HG03196 (cell line): ENCODE measurements around the gene TRABD2B.

Experiments used
- ATAC-seq: cut with Tn5 transposase; IDR thresholded peaks from one replicate; pipeline ENCODE4 v1.9.1; 2021; ENCODE audit not compliant: unreplicated experiment

TRABD2B gene

DNA sequence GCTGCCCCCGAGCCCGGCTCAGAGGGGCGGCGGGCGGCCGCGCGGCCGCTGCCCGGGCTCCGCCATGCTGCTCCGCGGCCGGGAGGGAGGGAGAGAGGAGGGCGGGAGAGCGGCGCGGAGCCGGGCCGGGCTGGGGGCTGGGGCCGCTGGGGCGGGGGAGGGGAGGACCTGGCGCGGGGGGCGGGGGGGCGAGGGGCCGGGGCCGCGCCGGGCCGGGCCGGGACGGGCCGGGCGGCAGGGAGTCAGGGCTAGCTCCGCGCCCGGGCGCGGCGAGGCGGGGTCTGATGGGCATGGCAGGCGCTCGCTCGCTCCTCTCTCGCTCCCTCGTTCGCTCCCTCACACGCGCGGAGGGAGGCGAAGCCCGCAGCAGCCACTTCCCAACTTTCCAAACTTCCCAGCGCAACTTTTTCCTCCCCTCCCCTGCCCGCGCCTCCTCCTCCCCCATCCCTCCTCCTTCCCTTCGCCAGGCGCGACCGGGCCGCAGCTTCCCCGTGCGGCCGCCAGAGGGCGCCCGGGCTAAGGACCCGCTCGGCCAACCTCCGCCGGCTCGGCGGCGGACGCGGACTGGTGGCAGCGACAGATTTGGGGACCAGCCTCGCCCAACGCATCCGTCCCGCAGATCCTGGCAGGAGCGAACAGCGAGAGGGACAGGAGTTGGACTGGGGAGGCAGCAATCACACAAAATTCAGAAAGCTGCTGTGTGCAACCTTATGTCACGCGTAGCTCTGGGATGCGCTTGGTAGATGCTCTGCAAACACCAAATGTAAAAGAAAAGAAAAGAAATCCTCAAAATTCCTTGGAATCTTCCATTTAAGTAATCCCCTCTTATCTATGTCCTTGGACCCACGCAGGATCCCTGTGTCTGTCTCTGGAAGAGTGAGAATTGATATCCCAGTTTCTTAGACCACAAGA lies at the start of gene TRABD2B:
Gene TRABD2B, minus strand, starts transcription at position 97 of the 912 bp plus-strand sequence.
- ATAC-seq = peak; percentile 89

DNA sequence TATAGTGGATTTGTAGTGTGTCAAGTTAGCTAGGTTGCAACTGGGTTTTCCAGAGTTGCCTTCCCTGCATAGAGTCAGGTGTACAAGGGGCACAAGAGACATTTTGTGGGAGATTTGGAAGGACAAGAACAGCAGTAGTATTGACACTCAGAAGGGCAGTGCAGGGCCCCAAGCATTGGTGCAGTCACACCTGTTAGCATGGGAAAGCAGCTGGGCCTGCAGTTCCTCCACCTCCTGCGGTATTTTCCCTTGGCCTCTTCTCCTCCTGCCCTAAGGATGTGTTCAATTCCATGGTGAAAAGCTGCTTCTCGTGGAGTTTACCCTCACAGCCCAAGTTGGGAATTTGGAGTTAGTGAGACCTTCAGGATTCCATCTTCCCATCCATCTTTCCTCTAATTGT lies 47.1 kb upstream of the TRABD2B start:
- no peak for ATAC-seq

DNA sequence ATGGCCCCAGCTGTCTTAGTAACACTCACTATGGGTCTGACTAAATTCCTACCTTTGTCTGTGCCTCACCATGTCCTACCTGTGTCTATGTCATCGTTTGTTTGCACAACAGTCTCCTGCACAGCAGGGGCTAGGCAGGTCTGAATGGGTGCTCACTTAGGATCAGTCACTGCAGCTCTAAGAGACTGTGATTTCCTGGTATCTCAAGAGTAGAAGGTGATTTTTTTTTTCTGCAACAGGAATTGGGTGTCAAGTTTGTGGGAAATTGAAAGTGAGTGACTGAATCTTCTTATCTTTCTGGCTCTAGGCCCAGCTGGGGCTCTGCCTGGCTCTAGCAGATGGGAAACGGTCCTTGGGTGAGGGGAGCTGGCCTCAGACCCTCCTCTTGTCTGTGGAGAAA lies 46.4 kb upstream of the TRABD2B start:
- no peak for ATAC-seq

DNA sequence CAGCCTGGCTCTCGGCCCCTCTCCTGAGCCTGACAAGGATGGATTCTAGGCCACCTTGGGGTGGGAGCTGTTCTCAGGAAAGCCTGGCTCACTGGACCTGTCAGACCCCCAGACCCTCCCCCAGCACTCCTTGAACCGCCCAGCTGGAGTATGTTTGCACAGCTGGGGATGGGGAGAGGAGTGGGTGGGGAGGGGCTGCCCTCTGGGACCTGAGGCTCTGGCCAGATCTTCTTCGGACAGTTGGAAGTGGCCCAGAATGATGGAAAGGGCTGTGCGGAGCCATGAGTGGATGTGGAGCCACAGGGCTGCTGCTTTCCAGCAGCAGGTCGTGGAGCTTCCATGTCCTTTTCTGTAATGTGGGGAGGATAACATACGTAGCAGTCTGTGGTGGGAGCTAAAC lies 43.0 kb upstream of the TRABD2B start:
- no peak for ATAC-seq

DNA sequence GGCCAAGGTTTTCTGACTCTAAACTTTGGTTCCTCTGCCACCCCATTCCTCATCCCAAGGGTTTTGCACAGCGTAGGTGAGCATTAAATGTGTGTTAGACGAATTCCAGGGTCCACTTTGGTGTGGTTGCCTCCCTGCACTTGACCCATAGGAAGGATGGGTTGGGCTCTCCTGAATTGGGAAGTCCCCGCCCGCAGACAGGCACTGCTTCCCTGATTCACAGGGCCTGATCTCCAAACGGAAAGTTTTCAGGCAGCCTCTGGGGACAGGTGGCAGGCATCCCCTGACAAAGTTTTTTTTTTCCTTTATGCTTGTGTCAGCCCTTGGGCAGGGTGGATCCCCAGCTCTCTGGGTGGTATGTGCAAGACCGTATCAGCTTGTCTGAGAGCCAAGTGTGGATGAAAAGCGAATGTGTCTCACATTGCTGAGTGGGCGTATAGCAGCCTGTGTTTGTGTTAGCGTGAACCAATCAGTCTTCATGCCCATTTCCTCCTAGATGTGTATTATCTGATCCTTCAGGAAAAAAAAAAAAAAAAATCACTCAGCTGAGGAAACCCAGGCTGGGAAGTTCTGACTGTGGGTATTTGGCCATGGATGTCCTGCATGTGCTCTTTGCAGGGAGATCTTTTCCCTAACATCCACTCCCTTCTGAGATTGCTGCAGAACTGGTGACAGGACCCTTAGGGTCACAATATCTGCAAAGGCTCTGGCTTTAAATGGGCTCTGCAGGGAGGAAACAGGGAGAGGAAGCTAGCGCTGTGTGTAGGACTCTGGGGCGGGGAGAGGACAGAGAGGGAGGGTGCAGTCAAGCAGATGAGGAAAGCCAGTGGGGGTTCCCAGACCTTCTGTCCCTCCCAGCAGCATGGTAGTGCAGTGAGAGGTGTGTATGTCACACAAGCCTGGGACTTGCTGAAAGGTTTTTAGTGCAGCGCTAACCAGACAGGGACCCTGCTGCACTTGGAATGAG lies 42.2 kb upstream of the TRABD2B start:
- no peak for ATAC-seq

DNA sequence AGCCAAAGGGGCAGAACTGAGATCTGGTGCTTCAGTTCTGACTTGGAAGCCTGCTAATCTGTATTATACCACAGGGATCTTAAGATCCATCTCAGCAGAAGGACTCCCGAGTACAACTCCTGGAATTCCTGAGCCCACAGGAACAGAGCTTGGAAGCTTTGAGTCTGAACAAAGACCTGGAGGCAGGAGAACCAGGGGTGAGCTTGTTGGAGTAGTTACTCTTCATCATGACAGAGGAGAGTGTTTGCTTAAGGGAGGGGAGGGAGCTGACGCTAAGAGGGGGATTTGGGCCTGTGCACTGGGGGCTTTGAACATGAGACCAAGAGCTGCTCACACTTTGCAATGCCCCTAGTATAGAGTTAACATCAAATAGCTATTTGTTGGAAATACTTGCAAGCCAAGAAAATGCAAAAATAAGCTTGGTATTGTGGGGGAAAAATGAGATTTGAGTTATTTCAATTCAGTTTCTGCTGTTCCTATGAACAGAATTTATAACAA lies 41.1 kb upstream of the TRABD2B start:
- ATAC-seq = no peak

DNA sequence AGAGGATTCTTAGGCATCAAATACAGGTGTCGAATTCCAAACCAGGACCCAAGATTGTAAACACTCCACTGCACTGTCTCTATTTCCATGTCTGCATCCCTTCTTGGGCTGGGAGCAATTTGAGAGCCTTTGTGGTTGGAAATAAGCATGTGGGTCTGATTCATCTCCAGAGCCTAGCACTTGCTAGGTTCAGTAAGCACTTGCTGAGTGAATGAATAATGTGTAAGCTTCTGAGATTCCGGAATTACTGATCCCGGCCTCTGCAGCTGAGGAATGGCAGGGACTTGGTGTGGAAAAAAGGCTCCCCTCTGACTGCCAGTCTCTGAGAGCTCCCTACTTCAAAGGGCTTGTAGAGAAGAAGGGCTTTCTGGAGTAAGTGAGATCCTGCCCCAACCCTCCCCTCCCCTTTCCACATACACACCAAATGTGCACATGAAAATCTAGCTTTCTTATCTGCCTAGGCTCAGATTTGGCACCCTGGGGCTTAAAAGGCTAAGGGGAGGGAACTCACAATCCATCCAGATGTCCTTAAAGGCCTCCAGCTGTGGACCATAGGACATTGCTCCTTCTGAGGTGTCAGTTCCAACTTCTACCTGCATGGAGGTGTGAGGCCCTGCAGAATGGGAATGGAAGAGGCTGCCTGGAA lies 39.6 kb upstream of the TRABD2B start:
- ATAC-seq = no peak

DNA sequence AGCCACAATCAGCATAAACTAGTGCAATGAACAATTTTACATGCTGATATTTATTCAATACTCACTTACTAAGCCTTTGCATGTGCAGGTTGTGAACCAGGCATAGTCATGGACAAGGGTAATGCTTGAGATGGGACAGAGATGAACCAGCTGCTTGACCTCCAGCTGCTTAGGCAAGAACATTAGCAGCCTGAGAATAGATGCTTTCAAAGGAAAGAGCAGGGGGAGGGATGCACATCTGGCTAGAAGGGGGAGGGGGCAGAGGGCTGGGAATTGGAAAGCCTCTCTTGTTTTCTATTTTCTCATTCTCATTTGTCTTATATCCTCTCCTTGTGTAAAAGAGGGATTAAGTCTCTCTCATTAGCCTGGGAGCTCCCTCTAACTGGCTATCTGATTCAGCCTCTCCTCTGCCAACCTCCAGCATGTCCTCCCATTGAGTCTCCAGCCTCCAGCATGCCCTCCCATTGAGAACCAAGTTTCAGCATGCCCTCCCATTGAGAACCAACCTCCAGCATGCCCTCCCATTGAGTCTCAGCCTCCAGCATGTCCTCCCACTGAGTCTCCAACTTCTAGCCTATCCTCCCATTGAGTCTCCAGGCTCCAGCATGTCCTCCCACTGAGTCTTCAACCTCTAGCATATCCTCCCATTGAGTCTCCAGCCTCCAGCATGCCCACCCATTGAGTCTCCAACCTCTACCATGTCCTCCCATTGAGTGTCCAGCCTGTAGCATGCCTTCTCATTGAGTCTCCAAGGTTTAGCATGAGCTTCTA lies 38.4 kb upstream of the TRABD2B start:
- ATAC-seq = no peak

DNA sequence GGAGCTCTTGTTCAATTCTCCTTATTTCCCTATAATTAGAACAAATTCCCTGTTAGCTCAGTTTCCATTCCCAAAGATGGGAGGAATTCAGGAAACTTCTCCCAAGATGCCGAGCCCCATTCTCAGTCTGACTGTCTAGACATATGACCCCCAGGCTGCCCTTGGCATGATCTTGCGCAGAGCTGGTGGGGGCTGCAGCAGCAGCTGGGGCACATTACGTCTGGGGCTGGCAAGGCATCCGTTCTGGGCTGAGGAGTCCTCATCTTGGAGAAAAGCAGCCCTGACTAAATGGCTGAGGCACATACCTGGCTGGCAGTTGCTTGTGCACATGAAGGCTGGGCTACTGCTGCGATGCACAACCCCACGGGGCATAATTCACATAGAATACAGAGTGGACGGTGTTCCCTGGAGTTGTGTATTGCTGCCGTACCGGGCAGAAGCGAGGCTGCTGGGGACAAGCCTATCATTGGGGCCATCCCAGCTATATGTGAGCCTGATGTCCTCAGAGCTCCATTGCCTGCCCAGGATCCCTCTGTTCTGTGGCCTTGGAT lies 36.4 kb upstream of the TRABD2B start:
- no peak for ATAC-seq

DNA sequence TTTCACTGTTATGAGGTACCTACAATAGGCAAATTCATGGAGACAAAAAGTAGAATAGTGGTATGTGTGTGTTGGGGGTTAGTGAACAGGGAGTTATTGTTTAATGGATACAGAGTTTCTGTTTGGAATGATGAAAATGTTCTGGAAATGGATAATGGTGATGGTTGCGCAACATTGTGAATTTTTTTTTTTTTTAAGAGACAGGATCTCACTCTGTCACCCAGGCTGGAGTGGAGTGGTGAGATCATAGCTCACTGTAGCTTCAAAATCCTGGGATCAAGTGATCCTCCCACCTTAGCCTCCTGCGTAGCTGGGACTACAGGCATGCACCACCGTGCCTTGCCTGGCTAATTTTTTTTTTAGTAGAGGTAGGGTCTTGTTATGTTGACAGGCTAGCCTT lies 34.5 kb upstream of the TRABD2B start:
- ATAC-seq = no peak

DNA sequence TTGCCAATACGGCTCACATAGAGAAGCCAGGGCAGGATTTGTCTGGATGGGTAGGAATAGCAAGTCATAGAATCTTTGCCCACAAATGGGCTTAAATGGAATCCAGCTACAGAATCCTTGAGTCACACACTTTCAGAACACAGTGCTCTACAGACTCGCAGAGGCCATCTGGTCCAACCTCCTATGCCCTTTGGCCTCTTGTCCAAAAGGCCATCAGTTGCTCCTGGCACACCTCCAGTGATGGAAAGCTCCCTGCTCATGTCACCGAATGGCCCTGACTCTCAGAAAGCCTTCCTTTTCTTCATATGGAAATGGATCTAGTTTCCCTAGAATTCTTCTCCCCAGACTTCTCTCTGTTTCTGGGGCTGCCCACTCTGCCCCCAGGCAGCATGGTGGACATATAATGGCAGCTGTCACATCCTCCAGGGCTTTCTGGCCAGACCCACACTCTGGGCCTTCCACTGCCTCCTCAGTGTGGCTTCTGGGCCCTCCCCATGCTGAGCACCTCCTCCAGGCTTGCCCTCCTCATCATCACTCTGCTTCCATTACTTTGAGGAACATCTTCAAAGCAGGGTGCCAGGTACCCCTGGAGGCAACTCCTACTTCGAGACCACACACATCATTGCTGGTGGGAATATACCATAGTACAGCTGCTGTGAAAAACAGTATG lies 33.6 kb upstream of the TRABD2B start:
- ATAC-seq = no peak

DNA sequence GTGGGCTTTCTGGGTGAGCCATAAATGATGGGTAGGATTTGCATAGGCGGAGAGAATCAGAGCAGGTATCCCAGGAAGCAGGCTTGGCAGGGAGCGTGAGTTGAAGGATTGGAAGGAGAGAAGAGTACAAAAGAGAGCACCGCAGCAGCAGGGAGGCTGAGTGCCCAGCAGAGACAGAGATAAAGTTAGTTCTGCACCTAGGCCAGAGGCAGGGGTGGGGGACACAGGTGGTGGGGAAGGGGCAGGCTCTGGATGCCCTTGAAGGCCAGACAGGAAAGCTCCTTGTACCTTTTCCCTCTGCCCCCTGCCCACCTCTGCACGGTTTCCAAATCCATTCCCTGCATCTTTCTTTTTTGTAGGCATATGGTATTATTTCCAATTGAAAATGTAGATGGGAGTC lies 33.0 kb upstream of the TRABD2B start:
- no peak for ATAC-seq

DNA sequence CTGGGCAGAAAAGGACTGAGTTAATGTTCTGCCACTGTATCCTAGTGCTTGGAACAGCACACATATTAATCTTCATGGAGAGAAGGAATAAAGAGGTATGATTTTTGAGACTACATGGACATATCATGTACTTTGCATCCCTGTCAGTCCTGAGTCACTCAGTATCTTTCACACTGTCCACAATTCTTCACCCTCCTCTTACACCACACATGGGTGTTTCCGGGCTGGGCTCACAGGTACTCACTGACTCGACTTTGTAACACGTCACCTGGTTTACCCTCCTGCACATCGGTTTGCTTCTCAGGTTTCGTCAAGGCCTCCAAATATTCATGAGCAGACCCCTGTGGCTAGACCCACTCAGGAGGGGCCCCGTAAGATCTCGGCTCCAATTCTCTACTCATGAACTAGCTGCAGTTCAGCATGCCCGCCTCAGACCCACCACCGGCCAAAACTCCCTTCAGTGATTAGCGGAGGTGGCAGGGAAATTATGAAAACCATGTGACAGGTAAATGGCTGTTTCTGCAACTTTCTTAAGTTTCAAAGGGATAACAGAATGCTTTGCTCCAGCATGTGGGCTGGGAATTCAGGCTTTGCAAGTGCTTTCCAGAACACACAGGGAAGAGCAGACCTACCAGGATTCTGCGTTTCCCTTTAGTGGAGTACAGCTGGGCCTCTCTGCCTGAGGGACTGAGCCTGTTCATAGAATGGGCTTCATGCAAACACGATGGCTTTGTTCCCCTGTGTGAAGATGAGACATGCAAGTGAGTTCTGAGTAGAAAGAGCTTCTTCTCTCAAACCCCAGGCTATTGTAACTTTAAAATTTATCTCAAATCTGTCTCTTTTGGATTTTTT lies 31.3 kb upstream of the TRABD2B start:
- no peak for ATAC-seq

DNA sequence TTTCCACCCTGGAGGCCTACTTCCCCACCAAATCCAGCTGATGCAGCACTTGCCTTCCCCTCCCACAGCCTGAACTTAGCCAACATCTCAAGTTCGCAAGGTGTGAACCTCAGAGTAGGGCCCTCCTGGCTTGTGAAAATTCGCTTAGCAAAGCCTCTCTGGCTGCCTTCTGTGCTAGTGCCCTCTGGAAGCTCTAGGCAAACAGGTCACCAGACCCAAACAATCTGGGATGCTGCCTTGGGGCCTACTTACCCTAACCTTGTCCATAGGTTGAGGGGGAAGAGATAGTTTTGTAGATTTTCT lies 30.3 kb upstream of the TRABD2B start:
- ATAC-seq = no peak

DNA sequence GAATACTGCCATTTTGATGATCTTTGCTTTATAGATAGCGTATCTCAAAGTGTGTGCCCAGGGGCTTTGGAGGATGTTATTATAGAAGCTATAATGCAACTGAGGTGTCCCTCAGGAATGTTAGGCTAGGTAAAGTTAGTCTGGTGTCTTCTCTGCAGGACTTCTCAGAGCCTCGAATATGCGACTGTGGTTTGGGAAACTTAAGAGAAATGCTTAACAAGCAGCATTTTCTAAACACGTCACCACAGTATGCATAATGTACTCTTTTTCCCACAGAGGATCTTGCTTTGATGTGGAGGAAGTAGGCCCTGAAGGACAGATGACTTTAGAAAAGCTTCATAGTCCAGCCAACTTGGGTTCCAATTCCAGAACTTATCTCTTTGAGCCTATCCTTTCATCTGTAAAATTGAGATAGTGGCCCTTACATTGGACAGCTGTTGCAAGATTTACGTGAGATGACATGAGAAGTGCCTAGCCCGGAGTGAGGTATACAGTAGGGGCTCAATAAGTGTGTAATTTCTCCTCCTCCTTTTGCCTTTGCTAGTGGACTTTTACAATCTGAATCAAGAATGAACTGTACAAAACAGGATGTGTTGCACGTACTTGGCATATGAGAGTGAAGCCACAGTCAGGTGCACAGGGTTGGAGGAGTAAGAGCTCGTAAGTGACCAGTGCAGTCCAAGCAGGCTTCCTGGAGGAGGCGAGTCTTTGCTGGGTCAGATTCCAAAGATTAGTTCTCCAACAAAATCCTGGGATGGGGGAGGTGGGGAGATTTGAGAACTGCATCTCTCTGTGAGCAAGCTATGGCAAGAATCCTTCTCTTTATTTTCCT lies 29.7 kb upstream of the TRABD2B start:
- no peak for ATAC-seq

DNA sequence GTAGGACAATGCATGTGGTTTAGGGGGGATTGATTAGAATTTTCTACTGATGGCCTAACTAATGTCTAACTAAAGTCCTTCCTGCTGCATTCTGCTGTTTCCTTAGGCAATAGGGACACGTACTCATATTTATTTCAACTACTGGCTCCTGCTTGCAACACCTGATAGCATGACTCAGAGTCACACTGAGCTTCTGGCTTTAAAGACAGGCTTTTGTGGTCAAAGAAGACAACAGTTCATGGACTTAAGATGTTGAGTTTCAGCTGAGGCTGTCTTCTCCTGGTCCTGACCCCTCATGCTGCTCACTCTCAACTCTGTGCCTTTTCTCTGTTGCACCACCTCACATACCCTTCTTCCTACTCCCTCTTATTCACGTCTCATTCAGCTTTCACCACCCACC lies 29.1 kb upstream of the TRABD2B start:
- no peak for ATAC-seq

DNA sequence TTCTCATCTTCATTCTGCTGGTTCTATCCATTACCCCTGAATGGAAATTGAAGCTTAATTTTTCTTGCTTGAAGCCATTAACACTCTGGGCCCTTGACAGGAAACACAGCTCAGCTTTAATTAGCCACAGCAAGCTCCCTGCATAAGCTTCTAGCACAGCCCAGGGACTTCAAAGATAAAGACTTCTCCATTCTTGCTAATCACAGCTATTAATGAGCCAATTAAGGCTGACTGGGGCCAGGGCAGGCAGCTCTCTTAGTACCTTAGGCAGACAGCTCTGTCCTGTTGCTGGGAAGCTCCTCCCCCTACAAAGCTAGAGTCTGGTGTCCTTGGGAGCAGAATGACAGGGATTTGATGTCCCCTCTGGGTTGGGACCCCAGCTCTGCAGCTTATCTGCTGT lies 27.9 kb upstream of the TRABD2B start:
- ATAC-seq = no peak

DNA sequence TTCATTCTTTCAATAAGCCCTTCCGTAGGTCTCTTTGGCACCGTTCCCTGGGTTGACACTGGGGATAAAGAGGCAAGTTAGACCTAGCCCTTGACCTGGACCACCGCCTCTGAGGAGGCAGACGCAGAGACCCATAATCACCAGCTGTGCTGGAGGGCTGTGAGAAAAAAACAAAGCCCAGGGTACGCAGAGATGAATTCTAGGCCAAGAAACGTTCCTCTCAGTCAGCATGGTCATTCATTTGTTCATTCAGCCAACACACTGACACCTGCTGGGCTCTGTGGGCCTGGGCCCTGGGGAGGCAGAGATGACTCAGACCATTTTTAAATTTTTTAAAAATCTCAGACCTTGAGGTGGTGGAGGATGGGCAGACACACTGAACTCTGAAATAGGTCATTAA lies 26.3 kb upstream of the TRABD2B start:
- no peak for ATAC-seq
